Erythroblast (primary cell): ENCODE measurements around the gene JARID2.

ENCODE experiments used
- GATA1 ChIP-seq: IDR thresholded peaks from 2 replicates; pipeline ENCODE4 v1.6.1; 2011; ENCODE audit warnings: low read depth, mild to moderate bottlenecking, control low read depth, low read length, moderate library complexity
- POLR2A ChIP-seq: IDR thresholded peaks from 2 replicates; pipeline ENCODE4 v1.6.1; 2011; ENCODE audit warnings: mild to moderate bottlenecking, low read length

DNA sequence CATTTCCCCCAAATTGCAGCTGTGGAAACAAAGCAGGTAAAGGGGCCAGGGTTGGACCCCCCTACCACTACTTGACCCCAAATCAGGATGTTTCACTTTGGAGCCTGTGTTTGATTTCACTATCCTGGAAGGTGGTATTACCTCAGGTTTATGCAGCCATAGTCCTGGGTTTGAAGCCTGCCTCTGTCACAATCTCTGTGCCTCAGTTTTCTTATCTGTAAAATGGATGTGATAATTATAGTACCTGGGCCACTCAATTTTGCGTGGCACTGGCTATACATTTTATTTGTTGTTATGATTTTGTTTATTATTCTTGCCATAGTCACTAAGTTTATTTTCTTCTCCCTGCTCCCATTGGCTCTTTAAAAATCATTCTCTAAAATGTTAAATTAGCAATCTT is 26.7 kb downstream of the JARID2 start:
- TF ChIP-seq POLR2A (no peak), GATA1 (no peak)
